Adipose tissue (tissue), 3 donors: ENCODE data around the gene ECSCR. TPM values are rescaled to one million over a fixed set of nuclear protein-coding genes. Genes with fewer than 3 reads are reported as not detected.

ENCODE experiments used
- H3K27ac ChIP-seq: one replicate; pipeline ENCODE4 v1.5.1; 2013; ENCODE audit warnings: low read depth, low read length
- WGBS, 3 donors: extraction: QIAGEN DNeasy Blood & Tissue Kit; methylation state at CpG; one replicate each; pipeline ENCODE4 v1.1.7; 2013; 5-methylcytosine and 5-hydroxymethylcytosine counted together
- polyA plus RNA-seq, 3 donors: library from polyadenylated mRNA; stranded (reverse); fragments of 200-250 nt; gene quantifications; one replicate each; pipeline ENCODE4 v1.2.3, GENCODE V29; 2013
- donor health status: healthy with polysubstance abuse.
- donor health status: Bipolar disorder and iron deficiency.
- donor health status: healthy.

The ECSCR gene
- polyA plus RNA-seq, 3 donors: 8.5 to 80.6 (median 38.8) TPM

DNA sequence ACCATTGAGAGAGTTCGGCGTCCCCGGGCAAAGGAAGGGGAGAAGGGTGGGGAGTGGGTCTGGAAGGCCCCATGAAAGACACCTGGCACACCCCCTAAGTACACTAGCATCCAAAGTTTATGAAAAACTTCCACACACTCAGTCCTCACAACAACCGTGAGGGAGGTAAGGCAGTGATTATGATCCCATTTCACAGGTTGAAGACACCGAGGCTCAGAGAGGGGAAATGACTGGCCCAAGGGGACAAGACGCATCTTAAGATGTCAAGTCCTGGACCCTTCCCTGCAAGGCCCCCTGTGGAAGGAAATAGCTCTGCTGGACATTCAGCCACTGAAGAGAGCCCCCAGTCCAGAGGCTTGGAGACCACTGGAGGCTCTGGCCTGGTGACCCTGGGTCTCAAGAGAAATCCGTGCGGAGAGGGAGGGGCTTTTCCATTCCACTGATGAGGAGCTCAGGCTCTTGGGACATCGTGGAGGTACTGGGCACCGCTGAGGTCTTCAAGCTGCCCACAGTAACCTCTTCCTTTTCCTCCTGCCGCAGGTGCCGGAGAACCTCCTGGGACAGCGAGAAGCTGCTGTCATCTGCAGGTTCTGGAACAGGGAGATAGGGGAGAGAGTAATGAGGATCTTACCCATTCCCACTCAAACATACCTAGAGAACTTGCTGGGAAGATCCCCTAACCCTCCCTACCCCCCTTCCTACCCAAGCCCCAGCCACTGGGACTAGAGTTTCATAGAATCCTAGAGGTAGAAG lies 13.5 kb upstream of the ECSCR start:
- 53 to 83% (median 67%) methylated on average over 13 of the region's 13 CpGs for WGBS, 3 donors
- H3K27ac ChIP-seq: no peak overlapping the region

DNA sequence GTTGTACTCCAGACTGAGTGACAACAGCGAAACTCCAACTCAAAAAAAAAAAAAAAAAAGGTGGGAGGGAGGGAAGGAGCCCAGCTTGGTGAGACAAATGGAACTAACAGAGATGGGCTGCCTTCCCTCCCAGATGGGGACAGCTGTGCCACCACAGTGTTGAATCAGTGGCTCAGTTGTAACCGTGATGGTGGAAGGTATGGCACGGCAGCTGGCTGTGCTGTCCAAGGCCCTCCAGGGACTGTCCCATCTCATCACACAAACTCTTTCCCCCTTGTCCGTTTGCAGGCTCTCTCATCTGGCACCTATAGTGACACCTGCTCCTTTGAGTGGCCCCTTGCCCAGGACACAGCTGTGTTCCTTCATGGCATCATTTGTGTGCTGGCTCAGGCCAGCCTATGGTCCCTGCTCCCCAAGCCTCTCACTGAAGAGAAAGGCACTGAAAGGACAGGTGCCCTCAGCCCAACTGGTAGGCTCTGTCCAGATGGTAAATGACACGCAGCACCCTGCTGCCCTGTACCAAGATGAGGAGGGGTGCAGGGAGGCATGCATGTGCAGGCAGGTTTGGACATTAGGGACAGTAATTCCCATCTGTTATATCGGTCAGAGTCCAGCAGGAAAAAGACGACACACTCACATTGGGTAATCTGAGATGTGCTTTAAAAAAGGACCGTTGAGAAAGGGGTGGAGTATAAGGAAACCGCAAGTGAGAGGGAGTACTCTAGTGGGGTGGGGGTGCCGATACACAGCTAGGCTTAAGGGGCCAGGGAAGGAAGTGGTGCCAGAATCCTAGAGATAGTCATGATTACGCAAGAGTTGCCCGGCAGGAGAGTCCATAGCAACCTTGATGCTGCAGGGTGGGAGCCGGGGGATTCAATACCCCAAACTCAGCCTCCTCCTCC lies 12.6 kb upstream of the ECSCR start:
- H3K27ac ChIP-seq: no peak overlapping the region
- 27 to 55% (median 36%) methylated on average over 13 of the region's 13 CpGs for WGBS, 3 donors

DNA sequence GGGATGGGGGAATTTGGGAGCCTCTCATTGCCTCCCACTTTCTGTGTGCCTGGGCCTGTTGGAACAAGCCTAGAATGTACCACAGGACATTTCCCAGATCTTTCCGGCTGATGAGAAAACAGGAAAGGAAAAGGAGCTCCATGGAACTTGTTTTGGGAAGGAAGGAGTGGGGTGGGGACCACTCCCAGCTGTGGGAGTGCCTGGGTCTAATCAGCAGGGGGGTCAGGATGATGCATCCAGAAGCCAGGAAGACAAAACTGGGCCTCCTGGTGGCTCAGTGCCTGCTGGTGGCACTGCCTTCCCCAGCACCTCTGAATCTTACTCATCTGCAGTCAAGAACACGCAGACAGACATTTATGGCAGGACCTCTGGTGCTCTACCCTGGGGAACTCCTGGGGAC lies 11.0 kb upstream of the ECSCR start:
- WGBS, 3 donors: 57 to 73% (median 67%) methylated on average over 2 of the region's 2 CpGs
- no peak overlapping the region for H3K27ac ChIP-seq

DNA sequence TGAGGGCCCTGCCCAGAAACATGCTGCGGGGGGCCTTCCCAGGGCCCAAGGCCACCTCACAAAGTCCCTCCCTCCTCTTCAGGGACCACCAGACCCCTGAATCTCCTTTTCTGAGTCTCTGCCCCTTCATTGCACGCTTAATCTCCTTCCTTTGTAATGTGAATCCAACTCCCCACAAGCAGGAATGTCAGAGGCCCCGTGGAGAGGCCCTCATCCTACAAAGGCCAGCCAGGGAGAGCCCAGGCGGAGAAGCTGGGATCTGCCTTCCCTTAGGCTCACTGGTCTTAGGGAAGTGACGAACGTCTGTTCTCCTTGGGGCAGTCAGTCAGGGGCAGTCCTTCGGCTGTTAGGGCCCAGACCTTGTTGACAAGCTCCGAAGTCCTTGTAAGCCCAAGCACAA lies 10.6 kb upstream of the ECSCR start:
- 56 to 78% (median 65%) methylated on average over 8 of the region's 8 CpGs for WGBS, 3 donors
- H3K27ac ChIP-seq: no peak overlapping the region

DNA sequence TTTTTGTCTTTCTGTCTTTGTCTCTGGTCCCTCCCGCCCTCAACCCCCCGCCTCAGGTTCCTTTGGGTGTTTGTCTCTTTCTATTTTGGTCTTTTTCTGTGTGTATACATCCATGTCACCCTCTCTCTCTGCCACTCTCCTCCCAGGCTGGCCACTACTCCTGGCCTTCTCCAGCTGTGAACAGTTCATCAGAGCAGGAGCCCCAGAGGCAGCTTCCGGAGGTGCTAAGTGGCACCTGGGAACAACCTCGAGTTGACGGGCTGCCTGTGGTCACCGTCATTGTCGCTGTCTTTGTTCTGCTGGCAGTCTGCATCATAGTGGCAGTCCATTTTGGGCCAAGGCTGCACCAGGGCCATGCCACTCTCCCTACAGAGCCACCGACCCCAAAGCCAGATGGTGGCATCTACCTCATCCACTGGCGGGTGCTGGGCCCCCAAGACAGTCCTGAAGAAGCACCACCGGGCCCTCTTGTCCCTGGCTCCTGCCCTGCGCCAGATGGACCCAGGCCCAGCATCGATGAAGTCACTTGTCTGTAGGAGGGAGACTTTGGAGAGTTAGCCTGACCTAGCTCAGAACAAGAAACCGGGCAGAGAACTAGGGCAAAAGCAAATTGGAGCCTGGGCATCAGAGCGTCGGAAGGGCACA lies 10.0 kb upstream of the ECSCR start:
- 76 to 80% (median 80%) methylated on average over 15 of the region's 15 CpGs for WGBS, 3 donors
- H3K27ac ChIP-seq: no peak overlapping the region

DNA sequence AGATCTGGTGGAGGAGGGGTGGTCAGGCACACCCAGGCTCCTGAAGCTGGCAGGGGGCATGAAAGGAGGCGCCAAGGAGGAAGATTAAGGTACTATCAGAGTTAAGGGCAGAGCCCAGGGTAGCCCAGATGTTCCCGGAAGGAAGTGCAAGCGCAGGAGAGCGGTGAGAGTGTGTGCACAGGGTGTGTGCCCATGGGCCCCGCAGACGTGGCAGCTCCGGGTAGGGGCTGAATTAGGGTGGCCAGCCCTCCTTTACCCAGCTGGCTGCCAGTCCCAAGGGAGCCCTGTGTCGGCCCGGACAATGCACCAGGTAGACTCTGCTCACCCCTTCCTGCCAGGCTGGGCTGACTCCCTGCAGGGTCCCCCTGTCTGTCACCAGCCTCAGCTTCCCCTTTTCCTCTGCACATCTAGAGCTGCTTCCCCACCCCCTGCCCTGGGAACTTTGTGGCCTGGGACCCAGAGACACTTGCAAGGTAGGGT lies 8.3 kb upstream of the ECSCR start, which contains the start of gene SMIM33:
TSS of gene SMIM33 (plus strand) at position 184 of the 480 bp plus-strand sequence. CDS start at position 302, 118 bp downstream.
- no peak within 1 kb of the TSS for H3K27ac ChIP-seq
- WGBS, 3 donors: 32 to 71% (median 58%) methylated on average over 7 to 9 of the region's 9 CpGs

DNA sequence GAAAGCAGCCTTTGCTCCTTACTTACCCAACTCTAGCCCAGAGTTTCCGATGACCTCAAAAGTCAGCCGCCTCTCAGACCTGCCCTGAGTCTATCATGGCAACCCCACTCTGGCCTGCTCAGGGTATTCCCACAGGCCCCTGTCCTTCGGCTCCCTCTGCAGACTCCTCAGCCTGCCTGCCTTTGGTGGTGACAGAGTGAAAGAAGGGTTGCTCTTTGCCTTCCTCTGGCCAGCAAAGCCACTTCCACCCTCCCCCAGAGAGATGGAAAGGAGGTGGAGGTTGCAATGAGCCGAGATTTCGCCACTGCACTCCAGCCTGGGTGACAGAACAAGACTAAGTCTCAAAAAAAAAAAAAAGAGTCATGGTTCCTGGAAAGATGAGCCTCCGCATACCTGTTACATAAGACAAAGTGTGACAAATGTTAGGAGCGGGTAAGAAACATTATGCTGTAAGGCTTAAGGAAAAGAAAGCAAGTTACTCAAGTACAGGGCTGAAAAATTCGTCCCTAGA lies 5.9 kb upstream of the ECSCR start:
- no peak overlapping the region for H3K27ac ChIP-seq
- WGBS, 3 donors: 46 to 81% (median 53%) methylated on average over 8 of the region's 8 CpGs

DNA sequence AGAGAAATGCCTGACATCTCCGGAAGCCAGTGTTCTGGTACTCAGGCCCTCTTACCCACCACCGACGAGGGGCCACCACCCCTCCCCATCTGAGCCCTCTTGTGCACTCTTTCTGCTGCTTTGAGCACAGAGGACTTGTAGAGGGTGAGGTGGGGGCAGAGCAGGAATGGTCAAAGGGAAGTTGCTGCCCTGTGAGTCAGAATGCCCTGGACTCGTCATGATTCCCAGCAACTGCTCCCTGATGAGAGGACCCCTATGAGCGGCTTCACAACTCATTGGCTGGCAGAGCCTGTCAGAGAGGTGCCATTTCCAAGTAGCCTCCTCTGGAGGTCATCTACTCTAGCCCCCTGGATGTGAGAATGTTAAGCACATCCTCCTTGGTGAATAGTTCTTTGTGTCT lies 845 bp downstream of the ECSCR start:
- WGBS, 3 donors: 65 to 79% (median 73%) methylated on average over 5 of the region's 5 CpGs

DNA sequence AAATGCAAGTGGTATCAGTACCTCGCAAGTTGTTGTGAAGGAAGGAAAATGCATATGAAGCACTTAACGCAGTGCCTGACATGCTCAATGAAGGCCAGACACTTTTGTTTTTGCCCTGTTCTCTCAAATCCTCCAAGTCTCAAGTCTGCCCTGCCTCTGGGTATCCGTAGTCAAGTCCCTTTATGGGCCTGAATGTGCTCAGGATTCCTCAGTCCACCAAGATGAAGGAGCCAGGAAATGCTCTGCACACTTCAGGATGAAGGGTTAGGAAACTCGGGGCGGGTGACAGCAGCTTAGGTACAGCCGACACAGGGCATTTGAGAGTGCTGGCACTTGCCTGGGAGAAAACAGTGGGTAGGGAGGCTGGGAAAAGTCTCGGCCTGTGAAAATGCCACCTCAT lies 1.4 kb downstream of the ECSCR start:
- WGBS, 3 donors: 72 to 83% (median 72%) methylated on average over 7 of the region's 7 CpGs

More for the DNA sequence above, 845 bp downstream of the ECSCR start:
- peak overlapping the region; percentile 17 for H3K27ac ChIP-seq

DNA sequence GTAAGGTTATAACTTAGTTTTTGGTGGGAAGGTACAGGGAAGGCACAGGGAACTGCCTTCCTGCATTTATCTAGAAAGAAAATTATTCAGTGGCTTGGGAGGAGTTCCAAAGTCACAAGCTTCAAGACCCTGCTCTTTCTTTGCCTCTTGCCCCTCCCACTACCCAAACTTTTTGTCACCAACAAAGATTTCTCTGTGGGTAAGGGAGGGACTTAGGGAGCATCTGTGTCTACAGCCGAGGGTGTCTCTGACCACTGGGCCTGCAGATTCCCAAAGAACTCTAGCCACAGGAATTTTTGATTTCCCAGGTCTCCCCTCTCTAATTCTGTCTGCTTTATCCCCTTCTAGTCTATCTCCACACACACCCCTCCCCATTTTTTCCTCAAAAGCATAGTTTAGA lies 2.1 kb downstream of the ECSCR start:
- WGBS, 3 donors: 68 to 75% (median 74%) methylated on average over 1 of the region's 1 CpG
- H3K27ac ChIP-seq: no peak overlapping the region

More for the DNA sequence above, 1.4 kb downstream of the ECSCR start:
- H3K27ac ChIP-seq: peak overlapping the region; percentile 2

DNA sequence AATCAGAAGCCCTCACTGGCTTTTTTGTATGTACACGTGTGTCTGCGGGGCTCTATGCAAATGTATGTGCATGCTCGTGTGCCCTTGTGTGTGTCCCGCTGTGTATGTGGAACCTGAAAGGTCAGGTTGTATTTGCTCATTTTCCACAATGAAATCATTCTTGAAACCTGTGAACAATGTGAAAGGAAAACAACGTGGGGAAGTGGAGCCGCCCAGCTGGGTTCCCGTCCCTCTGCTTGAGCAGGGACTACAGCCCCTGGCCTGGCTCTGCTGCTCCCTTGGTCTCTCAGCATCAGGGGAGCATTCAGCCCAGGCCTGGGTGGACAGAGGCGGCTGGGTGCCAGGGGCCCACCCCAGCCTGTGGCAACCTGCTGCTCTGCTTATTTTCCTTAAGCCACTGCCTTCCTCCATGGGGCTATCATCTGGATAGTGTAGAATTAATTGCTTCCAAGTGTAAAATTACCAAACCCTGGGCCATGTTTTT lies 3.0 kb downstream of the ECSCR start:
- WGBS, 3 donors: 62 to 74% (median 72%) methylated on average over 8 of the region's 8 CpGs
- no peak overlapping the region for H3K27ac ChIP-seq

DNA sequence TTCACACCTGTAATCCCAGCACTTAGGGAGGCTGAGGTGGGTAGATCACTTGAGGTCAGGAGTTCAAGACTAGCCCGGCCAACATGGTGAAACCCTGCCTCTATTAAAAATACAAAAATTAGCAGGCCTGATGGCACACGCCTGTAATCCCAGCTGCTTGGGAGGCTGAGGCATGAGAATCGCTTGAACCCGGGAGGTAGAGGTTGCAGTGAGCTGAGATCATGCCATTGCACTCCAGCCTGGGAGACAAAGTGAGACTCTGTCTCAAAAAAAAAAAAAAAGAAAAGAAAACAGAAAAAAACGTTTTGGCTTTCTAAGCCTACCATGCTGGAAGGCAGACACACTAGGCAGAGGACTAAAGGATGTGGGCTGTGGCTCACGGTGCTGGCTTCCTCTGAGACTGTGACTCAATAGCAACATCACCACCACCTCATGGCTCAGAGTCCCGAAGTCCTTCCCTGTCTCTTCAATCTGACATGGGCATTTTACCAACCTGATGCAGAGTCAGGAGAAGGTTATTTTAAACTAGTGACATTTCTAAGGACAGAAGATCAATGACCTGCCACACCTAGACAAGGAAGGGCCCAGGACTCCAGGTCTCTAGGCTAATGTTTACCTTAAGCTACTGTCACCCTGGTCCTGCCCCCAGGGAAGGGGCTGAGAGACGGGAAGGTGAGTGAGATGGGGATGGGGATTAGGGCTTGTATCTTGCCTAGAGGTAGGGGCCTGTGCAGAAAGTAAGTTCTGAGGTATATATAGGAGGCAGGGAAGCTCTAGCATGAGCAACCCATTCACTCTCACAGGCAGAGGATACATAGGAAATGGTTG lies 3.7 kb downstream of the ECSCR start:
- WGBS, 3 donors: 56 to 73% (median 59%) methylated on average over 8 of the region's 8 CpGs
- no peak overlapping the region for H3K27ac ChIP-seq

DNA sequence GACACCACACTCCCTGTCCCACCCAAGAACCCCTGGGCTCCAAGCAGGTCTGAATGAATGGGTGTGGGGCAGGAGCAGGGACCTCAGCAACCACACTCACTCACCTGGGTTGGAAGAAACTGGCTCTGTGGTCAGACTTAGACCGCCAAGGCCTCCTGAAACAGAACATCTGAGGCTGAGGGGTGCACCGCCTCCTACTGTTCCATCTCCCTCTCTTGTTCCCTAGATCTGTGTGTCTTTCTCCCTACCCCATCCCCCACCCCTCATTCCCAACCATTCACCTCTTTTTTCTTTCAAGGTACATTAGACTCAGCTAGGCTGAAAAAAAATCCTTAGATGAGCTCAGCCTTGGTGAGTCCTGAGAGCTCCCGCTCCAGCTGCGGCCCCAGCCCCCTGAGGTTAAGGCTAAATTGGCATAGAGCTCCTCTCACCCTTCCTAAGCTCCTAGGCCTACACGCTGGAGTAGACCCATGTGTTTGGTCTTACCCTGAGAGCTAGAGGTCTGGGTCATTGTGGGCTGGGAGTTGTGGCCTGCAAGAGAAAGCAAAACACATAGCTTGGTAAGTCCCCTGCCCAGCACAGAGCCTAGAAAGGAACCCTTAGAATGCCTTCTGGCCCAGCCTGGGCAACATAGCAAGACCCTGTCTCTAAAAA lies 4.8 kb downstream of the ECSCR start:
- no peak overlapping the region for H3K27ac ChIP-seq
- WGBS, 3 donors: 93 to 99% (median 96%) methylated on average over 5 of the region's 5 CpGs

DNA sequence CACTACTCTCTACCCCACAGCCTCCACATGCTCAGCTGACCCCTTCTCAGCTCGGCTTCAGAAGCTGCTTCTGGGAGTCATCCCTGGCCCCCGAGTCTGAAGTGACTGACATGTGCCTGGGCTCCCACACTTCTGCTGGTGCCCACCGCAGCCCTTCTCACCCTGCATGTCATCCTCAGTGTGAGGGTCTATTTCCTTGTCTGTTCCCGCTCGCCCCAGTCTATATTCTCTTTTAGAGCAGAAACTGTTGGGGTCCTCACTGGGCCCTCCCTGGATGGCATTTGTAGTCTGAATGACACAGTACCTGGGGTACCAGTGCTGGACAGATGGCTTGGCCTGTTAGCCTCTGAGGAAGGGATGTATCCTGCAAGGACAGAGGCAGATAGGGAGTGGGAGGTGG lies 5.3 kb downstream of the ECSCR start:
- no peak overlapping the region for H3K27ac ChIP-seq
- 83 to 95% (median 94%) methylated on average over 5 of the region's 5 CpGs for WGBS, 3 donors

DNA sequence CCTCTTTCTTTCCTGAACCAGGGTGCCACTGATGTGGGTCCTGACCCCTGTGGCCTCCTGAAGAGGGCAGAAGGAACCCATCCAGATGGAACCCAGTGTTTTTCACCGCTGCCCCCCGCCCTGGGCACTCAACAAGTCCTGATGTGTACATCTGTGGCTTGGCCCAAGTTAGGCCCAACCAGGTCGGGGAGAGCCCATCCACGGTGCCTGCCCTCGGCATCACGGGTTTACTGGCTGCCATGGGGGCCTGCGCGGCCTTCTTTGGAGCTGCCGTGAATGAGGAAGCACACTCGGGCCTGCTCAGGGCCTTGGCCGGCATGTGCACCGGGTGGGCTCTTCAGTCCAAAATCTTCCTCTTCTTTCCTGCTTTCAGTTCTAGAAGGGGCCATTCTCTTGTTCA lies 5.8 kb downstream of the ECSCR start:
- WGBS, 3 donors: 88 to 92% (median 91%) methylated on average over 12 of the region's 12 CpGs
- H3K27ac ChIP-seq: no peak overlapping the region

DNA sequence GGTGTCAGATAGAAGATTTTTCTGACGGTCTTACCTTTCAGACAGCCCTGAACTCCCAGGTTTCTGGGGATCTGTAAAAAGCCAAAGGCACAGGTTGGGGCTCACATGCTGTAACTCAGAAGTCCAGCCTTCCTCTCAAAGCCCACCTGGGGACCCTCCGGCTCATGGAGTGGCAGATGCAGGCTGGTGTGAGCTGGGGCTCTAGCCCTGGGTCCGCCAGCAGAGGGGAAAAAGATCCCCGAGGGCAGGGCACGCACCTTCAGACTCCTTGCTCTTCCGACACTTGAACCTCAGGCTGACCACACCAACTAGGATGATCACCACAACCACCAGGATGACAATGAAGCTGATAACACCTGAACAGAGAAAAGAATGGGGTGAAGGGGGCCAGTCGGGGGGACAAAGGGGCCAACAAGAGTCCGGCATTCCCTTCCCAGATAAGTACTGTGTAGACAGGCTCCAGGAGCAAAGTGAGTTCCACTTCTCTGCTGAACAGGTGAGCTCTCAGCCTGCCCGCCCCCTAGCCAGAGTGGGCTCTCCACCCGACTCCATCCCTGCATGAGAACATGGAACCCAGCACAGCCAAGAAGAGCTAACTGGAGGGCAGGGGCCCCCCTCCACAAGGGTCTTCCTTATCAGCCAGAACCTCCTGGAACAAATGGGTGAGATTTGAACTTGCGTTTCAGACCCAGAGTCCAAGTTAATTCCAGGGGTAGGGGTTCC lies 7.8 kb downstream of the ECSCR start:
- no peak overlapping the region for H3K27ac ChIP-seq
- WGBS, 3 donors: 76 to 91% (median 89%) methylated on average over 11 of the region's 11 CpGs
